GM18526 (cell line): ENCODE measurements around the gene PVR.

Source experiments
- POLR2A ChIP-seq: IDR thresholded peaks from 3 replicates; pipeline ENCODE4 v1.6.1; 2011; ENCODE audit not compliant: insufficient read length; ENCODE audit errors: extremely low read depth

The PVR gene

DNA sequence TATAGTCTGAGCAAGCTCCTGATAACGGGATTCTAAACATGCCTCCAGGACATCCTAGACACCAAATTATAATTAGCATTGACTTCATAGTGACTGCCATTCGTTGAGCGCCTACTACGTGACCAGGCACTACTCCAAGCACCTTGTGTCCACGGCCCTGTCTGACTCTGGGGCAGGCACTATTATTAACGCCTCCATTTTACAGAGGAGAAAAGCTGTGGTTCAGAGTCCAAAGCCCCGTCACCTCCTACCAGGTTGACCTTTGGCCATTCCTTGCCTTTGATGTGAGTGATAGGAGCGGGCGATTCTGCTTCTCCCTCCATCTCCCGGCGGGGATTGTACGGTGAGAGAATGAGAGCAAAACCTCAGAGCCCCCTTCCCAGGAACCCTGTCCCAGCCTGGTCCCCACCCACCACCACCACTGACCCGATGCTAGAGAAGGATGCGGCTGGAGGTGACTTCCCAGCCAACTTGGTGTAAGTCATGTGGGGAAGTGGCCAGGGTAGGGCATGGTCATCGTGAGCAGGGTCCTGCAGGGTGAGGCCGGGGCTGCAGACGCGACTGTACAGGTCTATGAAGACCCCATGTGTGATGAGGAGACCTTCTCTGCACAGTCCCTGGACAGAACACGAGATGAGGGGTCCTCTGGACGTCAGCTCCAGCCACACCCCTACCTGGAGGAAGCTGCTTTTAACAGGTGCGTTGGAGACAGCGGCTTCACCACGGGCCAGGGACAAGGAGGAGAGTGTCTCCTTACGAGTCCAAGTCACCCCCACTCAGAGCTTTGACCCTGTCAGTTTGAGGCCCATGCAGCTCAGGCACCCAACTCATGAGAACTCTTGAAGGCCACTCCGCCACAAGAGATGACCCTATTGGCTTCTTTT, 30.2 kb upstream of the PVR start, which contains the start of gene IGSF23:
Gene IGSF23, plus strand, starts transcription at position 269 of the 884 bp plus-strand sequence. Its CDS starts 83 bp downstream, at position 352.
- TF ChIP-seq POLR2A, result no peak

DNA sequence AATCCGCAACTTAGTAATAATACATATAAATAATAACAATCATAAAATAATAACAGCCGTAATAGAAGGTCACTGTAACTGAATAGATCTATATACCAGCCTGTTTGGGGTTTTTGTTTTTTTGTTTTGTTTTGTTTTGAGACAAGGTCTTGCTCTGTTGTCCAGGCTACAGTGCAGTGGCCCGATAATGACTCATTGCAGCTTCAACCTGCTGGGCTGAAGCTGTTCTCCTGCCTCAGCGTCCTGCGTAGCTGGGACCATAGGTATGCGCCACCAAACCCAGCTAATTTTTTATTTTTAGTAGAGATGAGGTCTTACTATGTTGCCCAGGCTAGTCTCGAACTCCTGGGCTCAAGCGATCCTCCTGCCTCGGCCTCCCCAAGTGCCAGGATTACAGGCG, 29.4 kb upstream of the PVR start:
- no peak for TF ChIP-seq POLR2A

DNA sequence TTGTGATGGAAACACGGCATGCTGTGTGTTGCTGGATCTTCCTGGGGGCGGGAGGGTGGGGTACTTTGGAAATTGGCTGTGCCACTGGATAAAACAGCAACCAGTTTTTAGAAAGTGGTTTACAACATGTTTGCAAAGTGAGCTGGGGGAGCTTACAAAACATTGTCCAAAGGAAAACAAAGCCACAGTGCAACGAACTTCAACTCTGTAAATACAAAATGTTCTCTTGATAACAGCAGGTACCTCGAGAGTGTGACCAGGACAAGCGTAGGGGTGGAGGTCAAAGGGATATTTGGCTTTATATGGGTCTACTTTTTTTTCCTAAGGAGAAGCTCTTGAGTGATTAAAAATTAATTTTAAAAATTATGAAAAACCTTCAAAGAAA, 27.9 kb upstream of the PVR start:
- no peak for TF ChIP-seq POLR2A

GRCh38 chr19:44617110-44617880, 26.4 kb upstream of the PVR start:
- no peak for TF ChIP-seq POLR2A

DNA sequence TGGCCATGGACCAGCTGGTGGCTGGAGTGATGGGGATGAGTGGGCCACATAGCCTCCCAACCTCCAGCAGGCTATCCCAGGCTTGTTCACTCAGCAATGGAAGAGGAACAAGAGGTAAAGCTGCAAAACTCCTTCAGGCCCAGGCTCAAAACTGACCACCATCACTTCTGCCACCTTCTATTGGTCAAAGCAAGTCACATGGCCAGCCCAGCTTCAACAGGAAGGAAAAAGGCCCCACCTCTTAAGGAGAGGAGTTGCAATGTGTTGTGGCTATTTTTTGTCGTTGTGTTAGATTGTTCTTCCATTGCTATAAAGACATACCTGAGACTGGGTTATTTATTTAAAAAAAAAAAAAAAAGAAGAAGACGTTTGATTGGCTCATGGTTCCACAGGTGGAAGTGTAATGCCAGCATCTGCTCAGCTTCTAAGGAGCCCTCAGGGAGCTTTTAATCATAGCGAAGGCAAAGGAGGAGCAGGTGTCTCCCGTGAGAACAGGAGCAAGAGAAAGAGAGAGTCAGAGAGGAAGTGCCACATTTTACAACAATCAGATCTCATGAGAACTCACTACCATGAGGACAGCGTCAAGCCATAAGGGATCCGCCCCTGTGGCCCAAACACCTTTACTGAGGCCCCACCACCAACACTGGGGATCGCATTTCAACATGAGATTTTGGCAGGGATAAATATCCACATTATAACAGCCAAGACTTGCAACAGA, 24.9 kb upstream of the PVR start:
- TF ChIP-seq POLR2A, result no peak

- TF ChIP-seq POLR2A, result no peak
These were observed 23.0 kb upstream of the PVR start for GRCh38 chr19:44620667-44621066.

- no peak for TF ChIP-seq POLR2A
These were observed 22.3 kb upstream of the PVR start for GRCh38 chr19:44621367-44621766.

DNA sequence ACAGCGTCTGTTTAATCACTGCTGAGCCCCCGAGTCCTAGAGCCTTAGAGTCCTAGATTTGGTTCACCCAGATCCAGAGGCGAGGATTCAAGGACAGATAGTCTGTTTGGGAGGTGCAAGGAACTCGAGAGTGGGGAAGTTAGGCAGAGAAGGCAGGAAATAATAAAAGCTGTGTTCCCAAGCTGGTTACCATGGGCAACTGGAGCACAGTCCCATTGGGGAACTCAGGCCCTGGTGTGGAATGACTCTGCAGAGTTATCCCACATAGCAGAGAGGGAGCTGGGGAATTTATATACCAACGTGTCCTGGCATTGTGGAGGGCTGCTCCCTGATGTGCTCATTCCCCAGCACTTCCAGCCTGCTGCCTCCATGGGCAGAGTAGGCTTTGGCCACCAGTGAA, 20.6 kb upstream of the PVR start:
- no peak for TF ChIP-seq POLR2A

- no peak for TF ChIP-seq POLR2A
These were observed 20.1 kb upstream of the PVR start for GRCh38 chr19:44623626-44624025.

DNA sequence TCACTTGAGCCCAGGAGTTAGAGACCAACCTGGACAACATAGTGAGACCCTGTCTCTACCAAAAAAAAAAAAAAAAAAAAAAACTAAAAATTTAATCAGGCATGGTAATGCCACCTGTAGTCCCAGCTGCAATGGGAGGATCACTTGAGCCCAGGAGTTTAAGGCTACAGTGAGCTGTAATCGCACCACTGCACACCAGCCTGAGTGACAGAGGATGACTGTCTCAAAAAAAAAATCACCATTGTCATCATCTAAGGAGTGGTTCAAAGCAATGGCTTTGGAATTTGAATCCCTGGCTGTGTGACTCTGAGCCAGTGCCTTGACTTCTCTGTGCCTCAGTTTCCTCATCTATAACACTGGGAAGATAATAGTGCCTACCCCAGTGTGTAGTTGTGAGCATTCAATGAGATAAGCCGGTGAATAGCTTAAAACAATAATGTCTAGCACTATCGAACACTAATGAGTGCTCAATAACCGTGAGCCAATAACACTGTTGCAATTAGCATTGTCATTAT, 18.8 kb upstream of the PVR start:
- no peak for TF ChIP-seq POLR2A

DNA sequence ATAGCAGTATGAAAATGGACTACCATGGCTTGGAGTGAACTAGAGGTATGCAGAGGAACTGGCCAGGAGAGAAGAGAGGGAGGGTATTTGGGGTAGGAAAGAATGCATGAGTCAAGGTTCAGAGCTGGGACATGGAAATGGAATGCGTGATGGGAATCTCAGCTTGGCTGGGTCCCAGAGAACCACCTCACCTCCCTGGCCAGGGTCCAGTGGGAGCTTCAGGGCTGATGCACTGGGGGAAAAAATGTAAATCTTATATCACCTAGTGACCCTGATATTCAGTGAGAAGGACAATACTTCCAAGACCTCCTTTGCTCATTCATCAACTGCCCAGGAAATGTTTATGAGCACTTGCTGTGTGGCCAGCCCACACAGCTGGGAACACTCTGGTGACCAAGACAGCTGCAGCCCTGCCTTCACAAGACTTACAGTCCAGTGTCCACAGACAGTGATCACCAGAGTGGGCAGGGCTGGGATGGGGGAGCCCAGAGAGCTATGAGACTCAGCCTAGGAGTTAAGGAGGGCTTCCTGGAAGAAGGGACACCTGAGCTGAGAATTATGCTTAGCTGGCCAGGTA, 17.6 kb upstream of the PVR start:
- no peak for TF ChIP-seq POLR2A

GRCh38 chr19:44627631-44628030, 16.1 kb upstream of the PVR start:
- no peak for TF ChIP-seq POLR2A

DNA sequence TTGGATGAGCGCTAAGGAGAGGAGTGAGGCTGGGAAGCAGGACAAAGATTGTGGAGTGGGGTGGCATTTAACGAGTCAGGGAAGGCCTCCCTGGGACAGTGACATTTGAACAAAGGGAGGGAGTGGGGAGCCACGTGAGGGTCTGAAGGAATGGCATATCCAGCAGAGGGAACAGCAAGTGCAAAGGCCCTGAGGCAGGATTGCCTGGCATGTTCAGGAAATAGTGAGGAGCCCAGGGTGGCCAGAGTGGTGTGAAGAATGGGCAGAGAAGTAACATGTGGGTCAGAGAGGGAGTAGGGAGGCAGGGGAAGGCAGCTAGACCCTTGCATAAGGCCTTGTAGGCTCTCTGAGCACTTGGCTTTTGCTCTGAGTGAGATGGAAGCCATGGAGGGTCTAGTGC, 14.9 kb upstream of the PVR start:
- TF ChIP-seq POLR2A, result no peak

GRCh38 chr19:44634785-44635184, 8.9 kb upstream of the PVR start:
- no peak for TF ChIP-seq POLR2A

GRCh38 chr19:44635581-44636438, 7.9 kb upstream of the PVR start:
- TF ChIP-seq POLR2A, result no peak
